H1 (cell line): ENCODE data around the gene MMS19. TPM values are rescaled to one million over a fixed set of nuclear protein-coding genes. Genes with fewer than 3 reads are reported as not detected.

Experiments used
- YY1 ChIP-seq: IDR thresholded peaks from 2 replicates; pipeline ENCODE4 v1.6.1; 2011; ENCODE audit warnings: low read depth, mild to moderate bottlenecking, low read length
- ZNF274 ChIP-seq: IDR thresholded peaks from 2 replicates; pipeline ENCODE4 v1.7.0; 2012; ENCODE audit warnings: low read length, borderline replicate concordance; ENCODE audit errors: extremely low read depth
- polyA plus RNA-seq, 7 experiments: library from polyadenylated mRNA; depleted of rRNA in 3 of 7; stranded (reverse) in 5 of 7; unstranded in 2 of 7; fragments of >200 nt in 5 of 7; fragments of 200-250 nt in 2 of 7; gene quantifications; 1 replicate in 5 of 7; 2 replicates in 1 of 7; 4 replicates in 1 of 7; pipeline versions ENCODE4 v1.2.1 to v1.2.3, GENCODE V29; 2011 to 2013; ENCODE audit warnings: missing spikeins in 2 of 7, mixed read lengths in 2 of 7
- total RNA-seq: library from RNA; stranded (reverse); fragmentation: NEBNext Ultra II Directional; extraction: Animal tissue kit (Norgen Biotek cat#: 25700); gene quantifications from 2 replicates; pipeline ENCODE4 v1.2.1, GENCODE V29; 2021
- TF ChIP-seq, protein P1 (sequence below): fragments of 300-600 bp; sonication (generic); IDR thresholded peaks from 2 replicates; pipeline ENCODE4 v1.7.1; 2012; ENCODE audit warnings: low read length, moderate library complexity, mild to moderate bottlenecking, inconsistent platforms; ENCODE audit not compliant: insufficient replicate concordance

The MMS19 gene
- total and polyA plus RNA-seq, 2 of the 8 experiments (the other 6 are each of a cell fraction or from before 2014, with no cell fraction given) = 130 to 221 TPM

DNA sequence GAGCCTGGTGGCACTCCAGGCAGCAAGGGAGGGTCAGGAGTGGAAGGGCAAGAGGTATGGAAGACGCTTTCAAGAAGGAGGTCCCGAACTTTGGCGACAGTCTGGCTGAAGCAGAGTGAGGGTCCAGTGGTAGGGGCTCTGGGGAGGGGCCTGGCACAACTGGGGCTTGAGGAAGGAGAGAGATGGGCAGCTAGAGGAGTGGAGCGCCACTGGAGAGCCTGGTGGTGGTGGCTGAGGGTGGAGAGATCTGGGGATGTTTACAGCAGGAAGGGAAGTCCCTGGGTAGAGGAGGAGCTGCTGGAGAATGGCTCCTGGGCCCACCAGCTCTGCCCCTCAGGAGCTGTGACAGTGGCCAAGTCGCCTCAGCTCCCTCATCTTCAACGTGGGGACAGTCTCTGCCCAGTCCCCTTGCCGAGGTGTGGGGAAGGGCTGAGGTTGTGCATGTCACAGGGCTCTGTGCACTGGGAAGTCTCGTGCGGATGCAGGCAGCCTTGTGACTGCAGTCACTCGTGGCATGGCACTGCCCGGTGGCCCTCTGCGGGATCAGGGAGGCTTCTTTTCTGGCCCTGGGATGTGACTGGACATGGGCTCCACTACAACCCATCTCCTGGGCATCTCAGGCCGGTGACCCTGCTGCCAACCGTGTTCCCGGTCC lies 19.0 kb upstream of the MMS19 start (continued):
- TF ChIP-seq YY1 (no peak), ZNF274 (no peak)
- TF ChIP-seq, protein P1, sequence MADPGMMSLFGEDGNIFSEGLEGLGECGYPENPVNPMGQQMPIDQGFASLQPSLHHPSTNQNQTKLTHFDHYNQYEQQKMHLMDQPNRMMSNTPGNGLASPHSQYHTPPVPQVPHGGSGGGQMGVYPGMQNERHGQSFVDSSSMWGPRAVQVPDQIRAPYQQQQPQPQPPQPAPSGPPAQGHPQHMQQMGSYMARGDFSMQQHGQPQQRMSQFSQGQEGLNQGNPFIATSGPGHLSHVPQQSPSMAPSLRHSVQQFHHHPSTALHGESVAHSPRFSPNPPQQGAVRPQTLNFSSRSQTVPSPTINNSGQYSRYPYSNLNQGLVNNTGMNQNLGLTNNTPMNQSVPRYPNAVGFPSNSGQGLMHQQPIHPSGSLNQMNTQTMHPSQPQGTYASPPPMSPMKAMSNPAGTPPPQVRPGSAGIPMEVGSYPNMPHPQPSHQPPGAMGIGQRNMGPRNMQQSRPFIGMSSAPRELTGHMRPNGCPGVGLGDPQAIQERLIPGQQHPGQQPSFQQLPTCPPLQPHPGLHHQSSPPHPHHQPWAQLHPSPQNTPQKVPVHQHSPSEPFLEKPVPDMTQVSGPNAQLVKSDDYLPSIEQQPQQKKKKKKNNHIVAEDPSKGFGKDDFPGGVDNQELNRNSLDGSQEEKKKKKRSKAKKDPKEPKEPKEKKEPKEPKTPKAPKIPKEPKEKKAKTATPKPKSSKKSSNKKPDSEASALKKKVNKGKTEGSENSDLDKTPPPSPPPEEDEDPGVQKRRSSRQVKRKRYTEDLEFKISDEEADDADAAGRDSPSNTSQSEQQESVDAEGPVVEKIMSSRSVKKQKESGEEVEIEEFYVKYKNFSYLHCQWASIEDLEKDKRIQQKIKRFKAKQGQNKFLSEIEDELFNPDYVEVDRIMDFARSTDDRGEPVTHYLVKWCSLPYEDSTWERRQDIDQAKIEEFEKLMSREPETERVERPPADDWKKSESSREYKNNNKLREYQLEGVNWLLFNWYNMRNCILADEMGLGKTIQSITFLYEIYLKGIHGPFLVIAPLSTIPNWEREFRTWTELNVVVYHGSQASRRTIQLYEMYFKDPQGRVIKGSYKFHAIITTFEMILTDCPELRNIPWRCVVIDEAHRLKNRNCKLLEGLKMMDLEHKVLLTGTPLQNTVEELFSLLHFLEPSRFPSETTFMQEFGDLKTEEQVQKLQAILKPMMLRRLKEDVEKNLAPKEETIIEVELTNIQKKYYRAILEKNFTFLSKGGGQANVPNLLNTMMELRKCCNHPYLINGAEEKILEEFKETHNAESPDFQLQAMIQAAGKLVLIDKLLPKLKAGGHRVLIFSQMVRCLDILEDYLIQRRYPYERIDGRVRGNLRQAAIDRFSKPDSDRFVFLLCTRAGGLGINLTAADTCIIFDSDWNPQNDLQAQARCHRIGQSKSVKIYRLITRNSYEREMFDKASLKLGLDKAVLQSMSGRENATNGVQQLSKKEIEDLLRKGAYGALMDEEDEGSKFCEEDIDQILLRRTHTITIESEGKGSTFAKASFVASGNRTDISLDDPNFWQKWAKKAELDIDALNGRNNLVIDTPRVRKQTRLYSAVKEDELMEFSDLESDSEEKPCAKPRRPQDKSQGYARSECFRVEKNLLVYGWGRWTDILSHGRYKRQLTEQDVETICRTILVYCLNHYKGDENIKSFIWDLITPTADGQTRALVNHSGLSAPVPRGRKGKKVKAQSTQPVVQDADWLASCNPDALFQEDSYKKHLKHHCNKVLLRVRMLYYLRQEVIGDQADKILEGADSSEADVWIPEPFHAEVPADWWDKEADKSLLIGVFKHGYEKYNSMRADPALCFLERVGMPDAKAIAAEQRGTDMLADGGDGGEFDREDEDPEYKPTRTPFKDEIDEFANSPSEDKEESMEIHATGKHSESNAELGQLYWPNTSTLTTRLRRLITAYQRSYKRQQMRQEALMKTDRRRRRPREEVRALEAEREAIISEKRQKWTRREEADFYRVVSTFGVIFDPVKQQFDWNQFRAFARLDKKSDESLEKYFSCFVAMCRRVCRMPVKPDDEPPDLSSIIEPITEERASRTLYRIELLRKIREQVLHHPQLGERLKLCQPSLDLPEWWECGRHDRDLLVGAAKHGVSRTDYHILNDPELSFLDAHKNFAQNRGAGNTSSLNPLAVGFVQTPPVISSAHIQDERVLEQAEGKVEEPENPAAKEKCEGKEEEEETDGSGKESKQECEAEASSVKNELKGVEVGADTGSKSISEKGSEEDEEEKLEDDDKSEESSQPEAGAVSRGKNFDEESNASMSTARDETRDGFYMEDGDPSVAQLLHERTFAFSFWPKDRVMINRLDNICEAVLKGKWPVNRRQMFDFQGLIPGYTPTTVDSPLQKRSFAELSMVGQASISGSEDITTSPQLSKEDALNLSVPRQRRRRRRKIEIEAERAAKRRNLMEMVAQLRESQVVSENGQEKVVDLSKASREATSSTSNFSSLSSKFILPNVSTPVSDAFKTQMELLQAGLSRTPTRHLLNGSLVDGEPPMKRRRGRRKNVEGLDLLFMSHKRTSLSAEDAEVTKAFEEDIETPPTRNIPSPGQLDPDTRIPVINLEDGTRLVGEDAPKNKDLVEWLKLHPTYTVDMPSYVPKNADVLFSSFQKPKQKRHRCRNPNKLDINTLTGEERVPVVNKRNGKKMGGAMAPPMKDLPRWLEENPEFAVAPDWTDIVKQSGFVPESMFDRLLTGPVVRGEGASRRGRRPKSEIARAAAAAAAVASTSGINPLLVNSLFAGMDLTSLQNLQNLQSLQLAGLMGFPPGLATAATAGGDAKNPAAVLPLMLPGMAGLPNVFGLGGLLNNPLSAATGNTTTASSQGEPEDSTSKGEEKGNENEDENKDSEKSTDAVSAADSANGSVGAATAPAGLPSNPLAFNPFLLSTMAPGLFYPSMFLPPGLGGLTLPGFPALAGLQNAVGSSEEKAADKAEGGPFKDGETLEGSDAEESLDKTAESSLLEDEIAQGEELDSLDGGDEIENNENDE = no peak
